HL-60 (cell line): ENCODE results near the gene CYREN.

Experiments
- DNase-seq, 2 experiments: peaks; one replicate each; pipeline ENCODE4 v3.0.0-alpha.2; 2010 to 2020; ENCODE audit warnings: low read depth in 1 of 2, low spot score in 1 of 2
- H3K27ac ChIP-seq: fragments of 250-450 bp; sonication (Bioruptor Pico); replicated peaks from 2 replicates; pipeline ENCODE4 v1.5.1; 2020; ENCODE audit warnings: mild to moderate bottlenecking, moderate library complexity
- H3K27me3 ChIP-seq: fragments of 250-450 bp; sonication (Bioruptor Pico); 2 replicates; pipeline ENCODE4 v1.5.1; 2021; ENCODE audit warnings: mild to moderate bottlenecking, moderate library complexity; ENCODE audit not compliant: insufficient read depth, poor library complexity, severe bottlenecking
- H3K4me3 ChIP-seq: replicated peaks from 2 replicates; pipeline ENCODE4 v1.5.1; 2011; ENCODE audit warnings: mild to moderate bottlenecking, control low read depth, low read length; ENCODE audit not compliant: insufficient read depth
- GABPA ChIP-seq: IDR thresholded peaks from 2 replicates; pipeline ENCODE4 v1.6.1; 2012; ENCODE audit warnings: low read depth
- POLR2AphosphoS5 ChIP-seq: IDR thresholded peaks from 2 replicates; pipeline ENCODE4 v1.6.1; 2012; ENCODE audit warnings: low read depth
- SPI1 ChIP-seq: IDR thresholded peaks from 2 replicates; pipeline ENCODE4 v1.6.1; 2012; ENCODE audit warnings: low read depth, mild to moderate bottlenecking, borderline replicate concordance
- TF ChIP-seq, protein P1 (sequence below): IDR thresholded peaks from one replicate; pipeline ENCODE4 v1.5.1; 2011; ENCODE audit warnings: low read length, control low read depth, inconsistent platforms; ENCODE audit not compliant: insufficient read depth
- TF ChIP-seq, protein P2 (sequence below): IDR thresholded peaks from 2 replicates; pipeline ENCODE4 v1.6.1; 2012; ENCODE audit warnings: low read depth; ENCODE audit not compliant: insufficient replicate concordance

CYREN gene

DNA sequence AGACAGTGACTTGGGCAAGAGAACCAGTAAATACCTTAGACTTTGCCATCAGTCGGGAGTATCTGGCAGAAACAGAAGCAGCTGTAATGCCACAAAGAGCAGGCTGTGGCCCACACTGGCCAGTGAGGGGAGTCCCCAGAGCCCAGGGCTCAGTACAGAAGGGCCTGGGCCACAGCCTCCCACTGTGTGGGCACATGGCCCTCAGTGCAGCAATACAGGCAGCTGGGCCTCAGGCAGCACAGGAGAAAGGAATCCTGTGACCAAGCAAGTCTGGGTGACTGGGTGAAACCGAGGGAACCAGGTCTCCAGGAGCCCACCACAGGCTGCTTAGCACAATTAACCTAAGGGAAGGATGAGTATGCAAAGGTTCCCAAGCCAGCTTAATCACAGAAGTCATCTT, 26.8 kb upstream of the CYREN start:
- no peak for DNase-seq
- H3K4me3 ChIP-seq: no peak overlapping the region
- H3K27ac ChIP-seq: no peak overlapping the region
- TF ChIP-seq GABPA: no peak
- TF ChIP-seq, protein P1, sequence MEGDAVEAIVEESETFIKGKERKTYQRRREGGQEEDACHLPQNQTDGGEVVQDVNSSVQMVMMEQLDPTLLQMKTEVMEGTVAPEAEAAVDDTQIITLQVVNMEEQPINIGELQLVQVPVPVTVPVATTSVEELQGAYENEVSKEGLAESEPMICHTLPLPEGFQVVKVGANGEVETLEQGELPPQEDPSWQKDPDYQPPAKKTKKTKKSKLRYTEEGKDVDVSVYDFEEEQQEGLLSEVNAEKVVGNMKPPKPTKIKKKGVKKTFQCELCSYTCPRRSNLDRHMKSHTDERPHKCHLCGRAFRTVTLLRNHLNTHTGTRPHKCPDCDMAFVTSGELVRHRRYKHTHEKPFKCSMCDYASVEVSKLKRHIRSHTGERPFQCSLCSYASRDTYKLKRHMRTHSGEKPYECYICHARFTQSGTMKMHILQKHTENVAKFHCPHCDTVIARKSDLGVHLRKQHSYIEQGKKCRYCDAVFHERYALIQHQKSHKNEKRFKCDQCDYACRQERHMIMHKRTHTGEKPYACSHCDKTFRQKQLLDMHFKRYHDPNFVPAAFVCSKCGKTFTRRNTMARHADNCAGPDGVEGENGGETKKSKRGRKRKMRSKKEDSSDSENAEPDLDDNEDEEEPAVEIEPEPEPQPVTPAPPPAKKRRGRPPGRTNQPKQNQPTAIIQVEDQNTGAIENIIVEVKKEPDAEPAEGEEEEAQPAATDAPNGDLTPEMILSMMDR: no peak
- no peak for TF ChIP-seq SPI1
- no peak for TF ChIP-seq POLR2AphosphoS5
- TF ChIP-seq, protein P2, sequence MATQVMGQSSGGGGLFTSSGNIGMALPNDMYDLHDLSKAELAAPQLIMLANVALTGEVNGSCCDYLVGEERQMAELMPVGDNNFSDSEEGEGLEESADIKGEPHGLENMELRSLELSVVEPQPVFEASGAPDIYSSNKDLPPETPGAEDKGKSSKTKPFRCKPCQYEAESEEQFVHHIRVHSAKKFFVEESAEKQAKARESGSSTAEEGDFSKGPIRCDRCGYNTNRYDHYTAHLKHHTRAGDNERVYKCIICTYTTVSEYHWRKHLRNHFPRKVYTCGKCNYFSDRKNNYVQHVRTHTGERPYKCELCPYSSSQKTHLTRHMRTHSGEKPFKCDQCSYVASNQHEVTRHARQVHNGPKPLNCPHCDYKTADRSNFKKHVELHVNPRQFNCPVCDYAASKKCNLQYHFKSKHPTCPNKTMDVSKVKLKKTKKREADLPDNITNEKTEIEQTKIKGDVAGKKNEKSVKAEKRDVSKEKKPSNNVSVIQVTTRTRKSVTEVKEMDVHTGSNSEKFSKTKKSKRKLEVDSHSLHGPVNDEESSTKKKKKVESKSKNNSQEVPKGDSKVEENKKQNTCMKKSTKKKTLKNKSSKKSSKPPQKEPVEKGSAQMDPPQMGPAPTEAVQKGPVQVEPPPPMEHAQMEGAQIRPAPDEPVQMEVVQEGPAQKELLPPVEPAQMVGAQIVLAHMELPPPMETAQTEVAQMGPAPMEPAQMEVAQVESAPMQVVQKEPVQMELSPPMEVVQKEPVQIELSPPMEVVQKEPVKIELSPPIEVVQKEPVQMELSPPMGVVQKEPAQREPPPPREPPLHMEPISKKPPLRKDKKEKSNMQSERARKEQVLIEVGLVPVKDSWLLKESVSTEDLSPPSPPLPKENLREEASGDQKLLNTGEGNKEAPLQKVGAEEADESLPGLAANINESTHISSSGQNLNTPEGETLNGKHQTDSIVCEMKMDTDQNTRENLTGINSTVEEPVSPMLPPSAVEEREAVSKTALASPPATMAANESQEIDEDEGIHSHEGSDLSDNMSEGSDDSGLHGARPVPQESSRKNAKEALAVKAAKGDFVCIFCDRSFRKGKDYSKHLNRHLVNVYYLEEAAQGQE: no peak
- no peaks in the 10 kb centered on the region for H3K27me3 ChIP-seq

DNA sequence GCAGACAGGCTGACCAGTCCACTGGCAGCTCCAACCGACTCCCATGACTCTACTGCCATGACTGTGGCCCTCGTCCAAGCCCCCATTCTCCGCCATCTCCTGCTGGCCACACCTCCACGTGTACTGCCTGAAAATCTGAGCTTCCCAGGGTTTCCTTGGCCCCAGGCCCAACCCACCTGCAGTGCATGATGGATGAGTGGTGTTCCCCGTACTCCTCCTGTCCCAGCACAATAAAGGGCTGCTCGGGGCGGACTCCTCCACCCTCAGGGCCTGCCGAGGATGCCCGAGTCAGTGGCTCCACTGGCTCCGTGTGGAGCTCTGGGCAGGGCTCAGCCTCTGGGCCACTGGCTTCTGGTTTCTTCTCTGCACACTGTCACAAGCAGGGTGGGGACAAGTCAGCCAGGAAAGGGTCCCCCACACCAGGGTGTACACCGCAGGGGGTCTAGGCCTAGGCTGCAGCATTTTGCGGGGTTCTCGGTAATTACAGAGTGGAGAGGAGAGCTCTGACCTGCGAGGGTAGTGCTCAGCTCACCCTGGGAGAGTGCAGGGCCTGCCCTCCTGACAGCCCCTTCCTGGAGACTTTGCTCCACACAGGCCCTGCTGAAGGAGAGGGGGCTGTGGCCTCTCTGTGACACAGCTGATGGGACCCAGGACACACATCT, 25.6 kb upstream of the CYREN start:
- Histone ChIP-seq H3K27me3 (no peaks in the 10 kb centered on the region), H3K4me3 (no peak overlapping the region), H3K27ac (no peak overlapping the region)
- no peak for DNase-seq
- no peak for TF ChIP-seq GABPA
- no peak for TF ChIP-seq POLR2AphosphoS5
- no peak for TF ChIP-seq SPI1
- TF ChIP-seq, protein P2: no peak

DNA sequence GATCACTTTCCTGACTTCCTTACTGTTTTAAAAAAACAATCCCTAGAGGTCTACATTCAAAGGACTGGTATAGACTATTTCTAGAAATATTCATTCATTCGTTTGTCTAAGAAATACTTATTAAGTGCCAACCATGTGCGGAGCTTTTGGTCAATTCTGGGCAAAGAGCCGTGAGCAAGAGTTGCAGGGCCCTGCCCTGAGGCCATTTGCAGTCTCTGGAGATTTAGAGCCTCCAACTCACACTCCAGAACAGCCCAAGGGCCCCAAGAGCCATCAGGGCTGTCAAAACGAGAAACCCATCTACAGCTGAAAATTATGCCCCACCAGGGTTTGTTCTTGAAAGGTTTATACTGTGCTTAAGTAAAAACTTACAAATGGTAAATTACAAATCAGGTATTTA, 24.6 kb upstream of the CYREN start:
- TF ChIP-seq, protein P2: no peak
- TF ChIP-seq GABPA: no peak
- TF ChIP-seq, protein P1: no peak
- TF ChIP-seq SPI1: no peak
- TF ChIP-seq POLR2AphosphoS5: no peak
- no peak for DNase-seq
- no peak overlapping the region for H3K27ac ChIP-seq
- H3K4me3 ChIP-seq: no peak overlapping the region
- H3K27me3 ChIP-seq: no peaks in the 10 kb centered on the region
